HG02973 (cell line): ENCODE measurements around the gene SWT1.
"Not testable (repeated sequence)": the region's sequence is repeated elsewhere in the genome, so short reads cannot be mapped to it uniquely, and the experiment has no call there.

Source experiments
- ATAC-seq: cut with Tn5 transposase; IDR thresholded peaks from one replicate; pipeline ENCODE4 v1.9.1; 2021; ENCODE audit warnings: moderate library complexity; ENCODE audit not compliant: unreplicated experiment

The SWT1 gene

DNA sequence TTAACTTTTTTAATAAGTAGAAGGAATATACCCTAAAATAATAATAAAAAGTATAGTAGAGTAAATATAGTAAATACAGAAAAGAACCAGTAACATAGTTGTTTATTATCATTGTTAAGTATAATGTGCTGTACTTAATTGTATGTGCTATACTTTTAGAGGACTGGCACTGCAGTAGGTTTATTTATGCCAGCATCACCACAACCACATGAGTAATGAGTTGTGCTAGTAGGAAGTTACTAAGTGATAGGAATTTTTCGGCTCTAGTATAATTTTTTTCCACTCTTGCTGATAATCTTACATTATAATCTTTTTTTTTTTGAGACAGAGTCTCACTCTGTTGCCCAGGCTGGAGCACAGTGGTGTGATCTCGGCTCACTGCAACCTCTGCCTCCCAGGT lies 88.5 kb downstream of the SWT1 start:
- ATAC-seq: no peak

DNA sequence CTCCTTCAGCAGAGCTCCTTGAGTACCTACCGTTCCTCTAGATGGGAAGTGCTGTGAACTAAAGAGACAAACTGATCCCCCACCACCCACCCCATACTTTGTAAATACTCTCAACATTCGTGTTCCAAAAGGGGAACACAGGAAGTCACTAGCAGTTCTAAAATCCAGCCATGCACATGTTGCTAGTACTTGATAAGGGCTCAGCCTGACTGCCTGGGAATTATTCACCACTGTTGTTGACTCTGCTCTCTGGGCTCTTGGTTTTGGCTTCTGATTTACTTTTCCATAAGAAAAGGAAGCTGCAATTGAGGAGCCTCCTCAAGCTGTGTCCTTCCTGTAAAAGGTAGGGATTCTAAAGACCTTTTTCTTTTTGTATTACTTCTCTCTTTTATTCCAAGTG lies 92.6 kb downstream of the SWT1 start:
- no peak for ATAC-seq

DNA sequence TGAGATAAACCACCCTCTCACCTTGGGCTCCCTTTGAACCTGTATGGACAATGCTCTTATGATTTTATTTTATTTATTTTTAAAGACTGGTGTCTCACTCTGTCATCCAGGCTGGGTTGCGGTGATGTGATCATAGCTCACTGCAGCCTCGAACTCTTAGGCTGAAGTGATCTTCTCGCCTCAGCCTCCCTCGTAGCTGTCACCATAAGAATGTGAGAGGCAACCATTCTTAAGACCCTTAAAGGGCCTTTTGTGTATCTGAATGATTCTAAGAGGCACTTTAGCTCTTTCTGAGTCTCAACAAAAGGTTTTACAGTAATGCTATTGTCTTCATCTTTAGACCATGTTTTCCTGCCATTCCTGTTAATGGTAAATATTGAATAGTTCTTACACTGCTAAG lies 93.1 kb downstream of the SWT1 start:
- ATAC-seq: no peak

GRCh38 chr1:185251928-185252327 lies 95.0 kb downstream of the SWT1 start:
- ATAC-seq: not testable (repeated sequence)

DNA sequence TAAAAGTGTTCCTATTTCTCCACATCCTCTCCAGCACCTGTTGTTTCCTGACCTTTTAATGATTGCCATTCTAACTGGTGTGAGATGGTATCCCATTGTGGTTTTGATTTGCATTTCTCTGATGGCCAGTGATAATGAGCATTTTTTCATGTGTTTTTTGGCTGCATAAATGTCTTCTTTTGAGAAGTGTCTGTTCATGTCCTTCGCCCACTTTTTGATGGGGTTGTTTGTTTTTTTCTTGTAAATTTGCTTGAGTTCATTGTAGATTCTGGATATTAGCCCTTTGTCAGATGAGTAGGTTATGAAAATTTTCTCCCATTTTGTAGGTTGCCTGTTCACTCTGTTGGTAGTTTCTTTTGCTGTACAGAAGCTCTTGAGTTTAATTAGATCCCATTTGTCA lies 95.4 kb downstream of the SWT1 start:
- not testable (repeated sequence) for ATAC-seq

GRCh38 chr1:185255595-185255994 lies 98.6 kb downstream of the SWT1 start:
- ATAC-seq: not testable (repeated sequence)

DNA sequence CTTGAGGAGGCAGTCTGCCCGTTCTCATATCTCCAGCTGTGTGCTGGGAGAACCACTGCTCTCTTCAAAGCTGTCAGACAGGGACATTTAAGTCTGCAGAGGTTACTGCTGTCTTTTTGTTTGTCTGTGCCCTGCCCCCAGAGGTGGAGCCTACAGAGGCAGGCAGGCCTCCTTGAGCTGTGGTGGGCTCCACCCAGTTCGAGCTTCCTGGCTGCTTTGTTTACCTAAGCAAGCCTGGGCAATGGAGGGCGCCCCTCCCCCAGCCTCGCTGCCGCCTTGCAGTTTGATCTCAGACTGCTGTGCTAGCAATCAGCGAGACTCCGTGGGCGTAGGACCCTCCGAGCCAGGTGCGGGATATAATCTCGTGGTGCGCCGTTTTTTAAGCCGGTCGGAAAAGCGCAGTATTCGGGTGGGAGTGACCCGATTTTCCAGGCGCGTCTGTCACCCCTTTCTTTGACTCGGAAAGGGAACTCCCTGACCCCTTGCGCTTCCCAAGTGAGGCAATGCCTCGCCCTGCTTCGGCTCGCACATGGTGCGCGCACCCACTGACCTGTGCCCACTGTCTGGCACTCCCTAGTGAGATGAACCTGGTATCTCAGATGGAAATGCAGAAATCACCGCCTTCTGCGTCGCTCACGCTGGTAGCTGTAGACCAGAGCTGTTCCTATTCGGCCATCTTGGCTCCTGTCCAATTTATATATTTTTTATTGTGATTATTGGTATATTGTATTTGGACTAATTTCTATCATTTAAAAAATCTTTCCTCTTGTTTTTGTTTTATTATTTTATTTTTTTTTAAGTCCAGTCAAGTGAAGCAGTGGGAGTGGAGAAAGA lies 100.4 kb downstream of the SWT1 start:
- not testable (repeated sequence) for ATAC-seq

- ATAC-seq: no peak
Measured at GRCh38 chr1:185257950-185258208, 100.9 kb downstream of the SWT1 start.

DNA sequence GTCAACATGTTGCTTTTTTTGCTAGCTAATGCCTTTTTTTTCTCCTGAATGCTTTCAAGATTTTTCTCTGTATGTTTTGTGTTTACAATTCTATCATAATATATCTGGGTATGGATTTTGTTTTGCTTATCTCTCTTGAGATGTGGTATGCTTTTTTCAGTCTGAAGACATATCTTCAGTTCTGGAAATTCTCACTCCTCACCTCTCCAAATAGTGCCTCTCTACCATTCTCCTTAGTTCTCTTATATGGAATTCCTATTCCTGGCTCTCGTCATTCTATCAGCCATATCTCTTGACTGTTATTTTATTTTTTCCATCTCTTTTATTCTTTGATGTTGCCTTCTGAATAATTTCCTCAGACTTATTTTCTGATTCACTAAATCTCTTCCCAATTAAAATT lies 101.7 kb downstream of the SWT1 start:
- ATAC-seq: no peak

DNA sequence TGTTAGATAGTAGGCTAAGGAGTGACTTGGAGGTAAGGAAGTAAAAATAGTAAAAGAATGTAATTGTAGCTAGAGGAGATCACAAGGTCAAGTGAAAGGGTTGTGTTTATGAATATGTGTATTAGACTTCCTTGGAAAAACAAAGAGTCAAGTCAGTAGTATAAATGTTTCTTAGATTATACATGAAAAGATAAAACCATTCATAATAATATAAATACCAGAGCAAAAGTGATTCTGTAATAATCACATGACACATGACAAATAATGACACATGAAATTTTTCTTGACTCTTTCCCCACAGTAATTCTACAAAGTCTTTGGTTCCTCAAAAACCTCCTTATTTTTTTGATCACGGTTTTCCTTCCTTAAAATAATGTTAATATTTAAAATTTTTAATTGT lies 103.6 kb downstream of the SWT1 start:
- ATAC-seq: no peak

GRCh38 chr1:185262151-185262550 lies 105.2 kb downstream of the SWT1 start:
- no peak for ATAC-seq

DNA sequence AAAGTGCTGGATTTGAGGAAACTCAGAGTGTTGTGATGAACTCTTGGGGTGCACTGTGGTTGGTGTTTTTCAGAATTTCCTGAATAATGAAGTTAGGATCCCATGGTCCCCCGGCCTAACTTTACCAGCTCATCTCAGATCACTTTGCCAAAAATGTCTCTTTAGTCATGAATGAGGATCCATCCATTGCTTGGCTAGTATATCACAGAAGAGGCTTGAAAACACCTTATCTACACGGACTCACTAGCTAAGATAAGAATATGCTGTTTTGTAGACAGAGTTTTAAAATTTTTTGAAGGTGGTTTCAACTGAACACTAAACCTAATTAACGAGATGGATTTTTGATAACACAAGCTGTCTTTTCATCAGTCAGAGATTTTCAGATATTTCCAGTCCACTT lies 106.3 kb downstream of the SWT1 start:
- no peak for ATAC-seq

- ATAC-seq: no peak
Measured at GRCh38 chr1:185263780-185264179, 106.8 kb downstream of the SWT1 start.

DNA sequence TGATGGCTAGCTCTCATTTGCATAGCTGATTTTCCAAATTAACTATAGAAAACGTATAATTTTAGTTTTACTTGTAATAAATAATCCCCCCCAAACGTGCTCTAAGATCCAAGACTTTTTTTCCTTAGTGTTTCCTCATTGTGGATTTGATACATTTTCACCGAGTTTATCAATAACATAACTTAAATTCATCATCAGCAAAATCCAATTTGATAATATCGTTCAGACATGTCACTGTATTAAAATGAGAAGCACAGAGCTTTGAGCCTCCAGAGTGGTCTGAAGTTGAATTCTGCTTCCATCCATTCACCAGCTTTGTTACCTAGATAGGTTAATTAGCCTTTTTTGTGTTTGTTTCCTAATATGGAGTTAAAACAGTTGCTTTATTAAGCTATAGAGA lies 108.3 kb downstream of the SWT1 start:
- ATAC-seq: no peak

- ATAC-seq: no peak
Measured at GRCh38 chr1:185267301-185267700, 110.3 kb downstream of the SWT1 start.

GRCh38 chr1:185267701-185268100 lies 110.7 kb downstream of the SWT1 start:
- ATAC-seq: no peak

- ATAC-seq: no peak
Measured at GRCh38 chr1:185268352-185268751, 111.4 kb downstream of the SWT1 start.

DNA sequence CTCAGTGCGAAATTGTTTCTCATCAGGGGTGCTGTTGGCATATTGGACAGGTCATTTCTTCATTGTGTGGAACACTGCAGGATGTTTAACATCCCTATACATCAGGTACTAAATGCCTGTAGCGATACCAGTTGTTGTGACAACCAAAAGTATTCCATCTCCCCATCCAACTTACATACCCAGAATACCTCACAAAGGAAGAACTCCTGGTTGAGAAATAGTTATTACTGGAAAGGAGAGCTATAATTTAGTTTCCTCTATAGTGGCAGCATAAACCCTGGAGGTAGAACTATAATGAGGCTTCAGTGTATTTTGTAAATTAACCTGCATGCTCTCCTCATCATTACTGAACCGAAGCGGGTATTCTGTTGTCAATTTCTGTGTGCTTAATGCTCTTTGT lies 115.0 kb downstream of the SWT1 start:
- ATAC-seq: no peak

GRCh38 chr1:185279571-185279970 lies 122.6 kb downstream of the SWT1 start:
- ATAC-seq: no peak

GRCh38 chr1:185280589-185280988 lies 123.6 kb downstream of the SWT1 start:
- ATAC-seq: no peak

DNA sequence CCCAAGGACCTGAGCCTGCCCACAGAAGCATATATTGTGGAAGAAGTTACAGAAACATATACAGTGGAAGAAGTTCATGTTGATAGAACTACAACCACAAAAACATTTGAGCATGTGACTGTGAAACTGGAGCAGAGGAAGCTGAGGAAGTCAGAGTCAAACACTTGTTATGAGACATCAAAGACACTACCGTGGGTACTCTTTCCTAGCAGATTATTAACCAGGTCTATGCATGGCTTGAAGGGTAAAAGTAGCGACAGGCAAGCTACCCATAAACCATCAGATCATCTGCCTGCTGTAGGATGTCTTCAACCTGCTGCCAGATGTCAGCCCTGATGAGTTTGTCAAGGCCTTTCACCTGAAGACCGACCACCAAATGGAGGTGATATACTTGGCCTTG lies 124.3 kb downstream of the SWT1 start:
- peak; percentile 70 for ATAC-seq

GRCh38 chr1:185284116-185284515 lies 127.1 kb downstream of the SWT1 start:
- no peak for ATAC-seq

DNA sequence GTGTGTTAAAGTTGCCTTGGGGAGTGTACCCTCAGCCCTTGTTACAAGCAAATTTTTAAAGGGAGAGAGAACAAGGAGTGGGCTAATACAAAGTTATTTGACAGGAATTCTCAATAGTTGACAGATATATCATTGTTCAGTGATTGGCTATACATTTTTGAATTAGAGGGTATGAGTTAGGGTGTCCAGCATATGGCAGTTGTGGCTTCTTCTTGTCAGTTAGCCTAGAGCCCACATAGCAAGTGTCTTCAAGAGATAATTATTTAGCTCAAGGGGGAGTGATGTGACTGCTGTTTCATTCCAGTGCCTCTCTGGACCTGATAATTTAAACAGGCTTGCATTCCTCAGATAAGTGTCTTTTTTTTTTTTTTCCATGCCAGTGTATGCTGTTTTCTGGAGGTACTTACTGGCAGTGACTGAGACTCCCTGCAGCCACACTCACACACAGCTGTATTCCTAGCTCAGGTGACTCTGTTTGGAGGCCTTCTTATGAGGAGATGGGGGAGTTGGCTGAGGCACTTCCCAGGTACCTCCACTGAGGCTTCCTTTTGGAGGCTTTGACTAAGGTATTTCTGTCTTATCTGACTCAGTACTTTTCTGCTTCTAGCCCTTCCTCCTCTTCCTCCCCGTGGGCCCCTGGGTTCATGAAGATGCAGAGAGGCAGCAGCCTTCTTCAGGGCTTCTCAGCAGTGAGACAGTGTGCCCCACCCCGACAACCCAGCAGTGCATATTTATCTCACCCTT lies 127.7 kb downstream of the SWT1 start:
- ATAC-seq: no peak
